Astrocyte (in vitro differentiated cells and primary cell): Measurements from ENCODE around the gene PLA2R1. TPM values are rescaled to one million over a fixed set of nuclear protein-coding genes. Genes with fewer than 3 reads are reported as not detected.
A peak's percentile ranks its signal among the peaks of the same experiment; 100 is the strongest.

Experiments
- DNase-seq: peaks from one replicate; pipeline ENCODE4 v3.0.0-alpha.2; 2010; ENCODE audit warnings: low read depth
- FAIRE-seq: peaks from 2 replicates; lab custom pipeline; 2011; peaks lifted over from hg19 to GRCh38; lab: Jason Lieb, UNC
- H2AFZ ChIP-seq: 2 replicates; pipeline ENCODE4 v1.6.0; 2012; ENCODE audit warnings: low read depth, low read length, inconsistent platforms
- H3K27ac ChIP-seq: 2 replicates; pipeline ENCODE4 v1.5.1; 2011; ENCODE audit warnings: low read depth, low read length, inconsistent platforms
- H3K27me3 ChIP-seq: 2 replicates; pipeline ENCODE4 v1.6.0; 2011; ENCODE audit warnings: low read length, inconsistent platforms; ENCODE audit not compliant: insufficient read depth
- H3K36me3 ChIP-seq: 2 replicates; pipeline ENCODE4 v1.5.1; 2011; ENCODE audit warnings: low read length, inconsistent platforms; ENCODE audit not compliant: insufficient read depth
- H3K4me1 ChIP-seq: 2 replicates; pipeline ENCODE4 v1.5.1; 2011; ENCODE audit warnings: low read length, inconsistent platforms; ENCODE audit not compliant: insufficient read depth
- H3K4me2 ChIP-seq: 2 replicates; pipeline ENCODE4 v1.6.0; 2012; ENCODE audit warnings: low read length, inconsistent platforms
- H3K4me3 ChIP-seq: 2 replicates; pipeline ENCODE4 v1.5.1; 2011; ENCODE audit warnings: low read depth, mild to moderate bottlenecking, low read length, inconsistent platforms; ENCODE audit not compliant: insufficient read depth
- H3K79me2 ChIP-seq: 2 replicates; pipeline ENCODE4 v1.6.0; 2012; ENCODE audit warnings: mild to moderate bottlenecking, low read length, inconsistent platforms; ENCODE audit not compliant: insufficient read depth
- H3K9ac ChIP-seq: 2 replicates; pipeline ENCODE4 v1.6.0; 2012; ENCODE audit warnings: mild to moderate bottlenecking, low read length, inconsistent platforms
- H3K9me3 ChIP-seq: 2 replicates; pipeline ENCODE4 v1.5.1; 2012; ENCODE audit warnings: low read depth, mild to moderate bottlenecking, low read length, inconsistent platforms; ENCODE audit not compliant: insufficient read depth
- H4K20me1 ChIP-seq: 2 replicates; pipeline ENCODE4 v1.6.0; 2012; ENCODE audit warnings: low read length, inconsistent platforms; ENCODE audit not compliant: insufficient read depth
- H3K27ac Mint-ChIP-seq: one replicate; pipeline ENCODE4 v1.8.0; 2021; ENCODE audit warnings: mild to moderate bottlenecking, mixed read lengths; ENCODE audit not compliant: unreplicated experiment
- H3K27me3 Mint-ChIP-seq: one replicate; pipeline ENCODE4 v1.8.0; 2021; ENCODE audit warnings: low read depth, mixed read lengths; ENCODE audit not compliant: unreplicated experiment
- H3K36me3 Mint-ChIP-seq: one replicate; pipeline ENCODE4 v1.8.0; 2021; ENCODE audit warnings: low read depth, mixed read lengths; ENCODE audit not compliant: unreplicated experiment
- H3K4me1 Mint-ChIP-seq: one replicate; pipeline ENCODE4 v1.8.0; 2021; ENCODE audit warnings: low read depth, mixed read lengths; ENCODE audit not compliant: unreplicated experiment
- H3K4me3 Mint-ChIP-seq: one replicate; pipeline ENCODE4 v1.8.0; 2021; ENCODE audit warnings: mild to moderate bottlenecking, moderate library complexity, mixed read lengths; ENCODE audit not compliant: unreplicated experiment
- H3K9me3 Mint-ChIP-seq: one replicate; pipeline ENCODE4 v1.8.0; 2021; ENCODE audit warnings: mild to moderate bottlenecking, mixed read lengths; ENCODE audit not compliant: unreplicated experiment
- EZH2 ChIP-seq: IDR thresholded peaks from 2 replicates; pipeline ENCODE4 v1.6.1; 2012; ENCODE audit warnings: mild to moderate bottlenecking, low read length, inconsistent platforms; ENCODE audit not compliant: insufficient read depth
- total RNA-seq: library from RNA; stranded (reverse); gene quantifications from 2 replicates; pipeline ENCODE4 v1.2.1, GENCODE V29; 2021
- TF ChIP-seq, protein P1 (sequence below): IDR thresholded peaks from 2 replicates; pipeline ENCODE4 v1.5.1; 2011; ENCODE audit warnings: low read depth, mild to moderate bottlenecking, inconsistent platforms, low read length, moderate library complexity; ENCODE audit not compliant: insufficient read depth

The PLA2R1 gene
- total RNA-seq, 1 donor from 2014 or later, result 7.1 TPM

DNA sequence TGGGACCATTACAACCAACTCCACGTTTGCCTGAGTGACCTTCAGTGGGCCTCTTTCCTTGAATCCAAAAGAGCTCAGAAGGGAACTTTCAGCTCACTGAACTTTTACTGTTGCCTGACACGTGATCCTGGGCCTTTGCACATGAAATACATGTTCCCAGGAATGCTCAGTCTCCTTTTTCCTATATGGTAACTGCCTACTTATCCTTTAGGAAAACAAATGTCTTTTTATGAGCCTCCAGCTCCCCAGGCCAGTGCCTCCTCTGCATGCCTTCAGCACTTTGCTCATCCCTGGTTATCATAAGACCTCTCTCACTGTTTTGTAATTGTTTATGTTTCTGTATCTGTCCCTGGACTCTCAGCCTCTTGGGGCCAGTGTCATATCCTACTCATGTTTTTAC, 5.1 kb downstream of the PLA2R1 start:
- no peak for FAIRE-seq
- H3K4me1 ChIP-seq, result no peaks in the 10 kb centered on the region
- Mint-ChIP-seq H3K4me3 (no peak overlapping the region), H3K27ac (no peak overlapping the region), H3K4me1 (peaks cover 13% of the 10 kb centered on the region), H3K9me3 (peaks cover 5% of the 10 kb centered on the region), H3K27me3 (peaks cover 11% of the 10 kb centered on the region), H3K36me3 (peaks cover 13% of the 10 kb centered on the region)
- H2AFZ ChIP-seq, result no peak overlapping the region
- no peak for TF ChIP-seq EZH2
- TF ChIP-seq, protein P1, sequence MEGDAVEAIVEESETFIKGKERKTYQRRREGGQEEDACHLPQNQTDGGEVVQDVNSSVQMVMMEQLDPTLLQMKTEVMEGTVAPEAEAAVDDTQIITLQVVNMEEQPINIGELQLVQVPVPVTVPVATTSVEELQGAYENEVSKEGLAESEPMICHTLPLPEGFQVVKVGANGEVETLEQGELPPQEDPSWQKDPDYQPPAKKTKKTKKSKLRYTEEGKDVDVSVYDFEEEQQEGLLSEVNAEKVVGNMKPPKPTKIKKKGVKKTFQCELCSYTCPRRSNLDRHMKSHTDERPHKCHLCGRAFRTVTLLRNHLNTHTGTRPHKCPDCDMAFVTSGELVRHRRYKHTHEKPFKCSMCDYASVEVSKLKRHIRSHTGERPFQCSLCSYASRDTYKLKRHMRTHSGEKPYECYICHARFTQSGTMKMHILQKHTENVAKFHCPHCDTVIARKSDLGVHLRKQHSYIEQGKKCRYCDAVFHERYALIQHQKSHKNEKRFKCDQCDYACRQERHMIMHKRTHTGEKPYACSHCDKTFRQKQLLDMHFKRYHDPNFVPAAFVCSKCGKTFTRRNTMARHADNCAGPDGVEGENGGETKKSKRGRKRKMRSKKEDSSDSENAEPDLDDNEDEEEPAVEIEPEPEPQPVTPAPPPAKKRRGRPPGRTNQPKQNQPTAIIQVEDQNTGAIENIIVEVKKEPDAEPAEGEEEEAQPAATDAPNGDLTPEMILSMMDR, result no peak
- no peaks in the 10 kb centered on the region for H3K36me3 ChIP-seq
- H3K4me2 ChIP-seq, result no peak overlapping the region
- no peaks in the 10 kb centered on the region for H3K27me3 ChIP-seq
- DNase-seq, result no peak
- peaks cover 30% of the 10 kb centered on the region for H3K79me2 ChIP-seq
- no peak overlapping the region for H3K9ac ChIP-seq
- H3K4me3 ChIP-seq, result no peak overlapping the region
- no peak overlapping the region for H3K27ac ChIP-seq
- H4K20me1 ChIP-seq, result peaks cover 27% of the 10 kb centered on the region
- no peaks in the 10 kb centered on the region for H3K9me3 ChIP-seq

DNA sequence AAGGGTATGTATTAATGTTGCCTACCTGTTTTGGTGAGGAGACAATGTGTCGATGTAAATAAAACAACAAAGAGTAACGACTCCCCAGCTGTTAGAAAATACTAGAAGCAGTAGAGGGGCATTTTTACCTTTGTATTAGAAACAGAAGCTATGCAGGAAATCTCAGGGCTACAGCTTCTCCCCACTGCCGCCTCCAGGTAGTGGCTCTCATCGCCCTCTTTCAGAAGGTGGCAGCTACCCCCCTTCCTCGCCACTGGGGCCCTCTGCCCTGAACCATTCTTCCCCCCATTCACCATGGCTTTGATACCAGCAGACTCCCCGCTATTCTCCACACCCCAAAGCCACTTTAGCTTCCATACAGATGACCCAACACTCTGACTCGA, 6.7 kb downstream of the PLA2R1 start:
- TF ChIP-seq EZH2, result no peak
- TF ChIP-seq, protein P1, result no peak
- Histone ChIP-seq H3K4me3 (no peak overlapping the region), H3K27me3 (no peaks in the 10 kb centered on the region), H3K9me3 (no peaks in the 10 kb centered on the region), H3K27ac (no peak overlapping the region), H3K9ac (no peak overlapping the region), H3K4me2 (no peak overlapping the region), H4K20me1 (peaks cover 33% of the 10 kb centered on the region), H3K4me1 (no peaks in the 10 kb centered on the region), H3K36me3 (no peaks in the 10 kb centered on the region), H3K79me2 (peaks cover 28% of the 10 kb centered on the region), H2AFZ (no peak overlapping the region)
- Mint-ChIP-seq H3K9me3 (peaks cover 5% of the 10 kb centered on the region), H3K27ac (no peak overlapping the region), H3K4me3 (no peak overlapping the region), H3K27me3 (peaks cover 4% of the 10 kb centered on the region), H3K4me1 (peaks cover 13% of the 10 kb centered on the region), H3K36me3 (peaks cover 15% of the 10 kb centered on the region)
- no peak for DNase-seq
- FAIRE-seq, result no peak

DNA sequence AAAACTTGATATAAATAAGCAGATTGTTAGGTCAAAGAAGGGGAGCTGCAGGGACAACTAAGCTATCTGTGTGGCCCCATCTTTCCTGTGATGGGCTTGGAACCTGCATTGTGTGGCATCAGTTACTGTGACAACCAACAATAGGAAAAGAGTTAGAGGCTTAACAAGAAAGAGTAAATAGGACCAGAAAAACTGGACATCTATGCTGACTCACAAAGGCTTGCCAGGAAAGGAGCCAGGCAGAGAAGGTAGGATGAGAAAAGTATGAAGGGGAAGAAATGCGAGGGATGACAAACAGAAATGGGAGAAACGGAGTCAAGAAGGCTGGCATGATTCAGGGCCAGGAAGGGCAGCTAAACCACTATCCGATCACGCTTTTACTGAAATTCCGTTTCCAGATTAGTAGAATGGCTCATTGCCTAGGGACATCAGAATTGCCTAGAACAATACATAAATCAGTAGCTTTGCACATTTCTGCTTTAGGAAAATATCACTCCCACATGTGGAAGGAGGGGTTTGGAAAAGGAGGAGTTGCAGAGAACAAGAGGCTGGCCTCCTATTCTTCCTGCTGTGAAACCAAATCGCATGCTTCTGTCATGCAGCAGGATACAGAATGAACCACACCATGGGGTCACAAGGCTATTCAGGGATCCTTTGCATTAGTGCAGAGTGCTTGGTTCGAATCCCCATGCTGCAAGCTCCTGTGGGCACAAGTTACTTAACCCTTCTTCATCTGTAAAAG, 7.3 kb downstream of the PLA2R1 start:
- no peak overlapping the region for H3K4me3 Mint-ChIP-seq

More for the DNA sequence above, 7.3 kb downstream of the PLA2R1 start:
- no peak overlapping the region for H3K9ac ChIP-seq
- H4K20me1 ChIP-seq, result peaks cover 29% of the 10 kb centered on the region
- Mint-ChIP-seq H3K27ac (no peak overlapping the region), H3K27me3 (peaks cover 2% of the 10 kb centered on the region), H3K9me3 (peaks cover 5% of the 10 kb centered on the region), H3K4me1 (peaks cover 13% of the 10 kb centered on the region), H3K36me3 (peaks cover 15% of the 10 kb centered on the region)
- peak; percentile 19 for DNase-seq
- FAIRE-seq, result no peak
- H3K36me3 ChIP-seq, result no peaks in the 10 kb centered on the region
- H3K79me2 ChIP-seq, result peaks cover 22% of the 10 kb centered on the region
- H3K4me2 ChIP-seq, result no peak overlapping the region
- no peaks in the 10 kb centered on the region for H3K4me1 ChIP-seq
- H3K27ac ChIP-seq, result no peak overlapping the region
- H3K27me3 ChIP-seq, result no peaks in the 10 kb centered on the region
- H3K9me3 ChIP-seq, result no peaks in the 10 kb centered on the region
- H2AFZ ChIP-seq, result no peak overlapping the region
- TF ChIP-seq, protein P1, result no peak
- TF ChIP-seq EZH2, result no peak
- no peak overlapping the region for H3K4me3 ChIP-seq
